Aorta (tissue), 5 donors: ENCODE data around the gene BTBD9. TPM values are rescaled to one million over a fixed set of nuclear protein-coding genes. Genes with fewer than 3 reads are reported as not detected.
"Not testable (repeated sequence)": the region's sequence is repeated elsewhere in the genome, so short reads cannot be mapped to it uniquely, and the experiment has no call there.

Source experiments
- ATAC-seq: fragments of 200-7000 bp; cut with Tn5 transposase; one replicate; pipeline ENCODE4 v1.9.1; 2022; ENCODE audit warnings: moderate library complexity; ENCODE audit not compliant: low FRiP score
- DNase-seq, 2 donors: peaks; one replicate each; pipeline ENCODE4 v3.0.0-alpha.2; 2020
- H3K27ac ChIP-seq, 2 donors: one replicate each; pipeline ENCODE4 v1.5.1; 2013; ENCODE audit warnings: low read length in 2 of 2, mild to moderate bottlenecking in 2 of 2, moderate library complexity in 2 of 2, control low read depth in 1 of 2, inconsistent platforms in 1 of 2, low read depth in 1 of 2
- H3K27me3 ChIP-seq, 2 donors: one replicate each; pipeline ENCODE4 v1.6.1; 2013; ENCODE audit warnings: control low read depth in 1 of 2, low read length in 1 of 2, mild to moderate bottlenecking in 1 of 2, moderate library complexity in 1 of 2; ENCODE audit not compliant: insufficient read depth in 2 of 2, control insufficient read depth in 1 of 2
- H3K36me3 ChIP-seq, 2 donors: one replicate each; pipeline ENCODE4 v1.6.1; 2013; ENCODE audit warnings: control low read depth in 1 of 2, low read length in 1 of 2, mild to moderate bottlenecking in 1 of 2; ENCODE audit not compliant: insufficient read depth in 2 of 2, control insufficient read depth in 1 of 2
- H3K4me1 ChIP-seq, 2 donors: one replicate each; pipeline ENCODE4 v1.6.1; 2013; ENCODE audit warnings: low read length in 2 of 2, control low read depth in 1 of 2, mild to moderate bottlenecking in 1 of 2, moderate library complexity in 1 of 2; ENCODE audit not compliant: insufficient read depth in 2 of 2, control insufficient read depth in 1 of 2
- H3K4me3 ChIP-seq, 2 donors: one replicate each; pipeline ENCODE4 v1.5.1; 2013; ENCODE audit warnings: low read length in 2 of 2, control low read depth in 1 of 2, mild to moderate bottlenecking in 1 of 2
- H3K9me3 ChIP-seq: one replicate; pipeline ENCODE4 v1.6.1; 2013; ENCODE audit warnings: mild to moderate bottlenecking, low read length; ENCODE audit not compliant: control insufficient read depth
- WGBS, 2 donors: extraction: QIAGEN DNeasy Blood & Tissue Kit; methylation state at CpG; one replicate each; pipeline ENCODE4 v1.1.7; 2013; 5-methylcytosine and 5-hydroxymethylcytosine counted together
- intact Hi-C, 2 donors: fragments of 100-400 bp; cut with DNase I; formaldehyde crosslinking; loops; one replicate each; pipeline versions ENCODE4 v1.14.2 to v1.15.0; 2022
- polyA plus RNA-seq, 2 donors: library from polyadenylated mRNA; stranded (reverse); fragments of 200-250 nt; gene quantifications; one replicate each; pipeline ENCODE4 v1.2.3, GENCODE V29; 2013
- total RNA-seq, 2 donors: library from RNA; stranded (reverse); fragmentation: NEBNext Ultra II Directional; extraction: Animal tissue kit (Norgen Biotek cat#: 25700); gene quantifications; one replicate each; pipeline ENCODE4 v1.2.1, GENCODE V29; 2021
- donor health status: healthy with polysubstance abuse.
- donor health status: Bipolar disorder and iron deficiency.
- donor health status: DM: no; HTN: no; CAD: no.
- donor health status: DM: no; HTN: no; CAD: no.
- donor health status: DM: yes; HTN: yes; CAD: no.

The BTBD9 gene
- total and polyA plus RNA-seq, 4 donors: 1.5 to 23.6 (median 12.4) TPM

- DNase-seq: no peak
- ATAC-seq: peak; percentile 46
- peaks cover 0 to 3% of the 10 kb centered on the region in 2 donors for H3K4me1 ChIP-seq
- H3K4me3 ChIP-seq: peak overlapping the region; percentile 24 to 53
- H3K9me3 ChIP-seq: no peaks in the 10 kb centered on the region
- WGBS, 2 donors: 4 to 5% methylated on average over 15 of the region's 15 CpGs
- no peaks in the 10 kb centered on the region for H3K27me3 ChIP-seq
- peak overlapping the region in 1 of 2 donors; percentile 83 for H3K27ac ChIP-seq
- no peaks in the 10 kb centered on the region for H3K36me3 ChIP-seq
- intact Hi-C loops: no loop called here
Measured at GRCh38 chr6:38638941-38639497, 710 bp downstream of the BTBD9 start.

GRCh38 chr6:38637756-38638155, 2.0 kb downstream of the BTBD9 start:
- no peak overlapping the region for H3K27ac ChIP-seq
- H3K36me3 ChIP-seq: no peaks in the 10 kb centered on the region
- DNase-seq: no peak
- H3K9me3 ChIP-seq: no peaks in the 10 kb centered on the region
- WGBS, 2 donors: 90 to 92% methylated on average over 5 of the region's 5 CpGs
- H3K4me3 ChIP-seq: no peak overlapping the region
- H3K27me3 ChIP-seq: no peaks in the 10 kb centered on the region
- ATAC-seq: no peak
- peaks cover 0 to 3% of the 10 kb centered on the region in 2 donors for H3K4me1 ChIP-seq
- intact Hi-C loops: no loop called here

GRCh38 chr6:38636027-38636426, 3.7 kb downstream of the BTBD9 start:
- no peak for ATAC-seq
- no peak overlapping the region for H3K27ac ChIP-seq
- 92 to 97% methylated on average over 1 of the region's 1 CpG for WGBS, 2 donors
- no peaks in the 10 kb centered on the region for H3K27me3 ChIP-seq
- no peaks in the 10 kb centered on the region for H3K36me3 ChIP-seq
- no peaks in the 10 kb centered on the region for H3K9me3 ChIP-seq
- intact Hi-C loops: no loop called here
- DNase-seq: no peak
- H3K4me1 ChIP-seq: peaks cover 0 to 3% of the 10 kb centered on the region in 2 donors
- no peak overlapping the region for H3K4me3 ChIP-seq

DNA sequence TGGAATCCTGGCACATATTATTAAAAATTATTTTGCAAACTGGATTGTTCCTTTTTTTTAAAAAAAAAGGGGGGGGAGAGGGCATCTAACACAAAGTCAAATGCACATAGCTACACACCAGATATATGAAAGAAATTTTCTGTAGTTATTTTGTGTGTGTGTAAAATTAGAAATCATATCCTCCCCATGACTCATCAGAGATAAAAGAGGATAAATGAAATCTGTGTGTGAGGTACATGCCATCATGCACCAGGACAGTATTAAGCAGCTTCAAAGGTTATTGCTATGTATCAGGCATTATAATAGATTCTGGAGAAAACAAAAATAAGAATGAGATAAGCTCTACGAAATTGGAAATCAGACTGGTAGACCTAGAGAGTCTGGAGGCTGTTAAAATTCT, 5.2 kb downstream of the BTBD9 start:
- H3K27ac ChIP-seq: no peak overlapping the region
- WGBS, 2 donors: 53 to 56% methylated on average over 1 of the region's 1 CpG
- H3K9me3 ChIP-seq: no peaks in the 10 kb centered on the region
- intact Hi-C loops: no loop called here
- H3K4me3 ChIP-seq: no peak overlapping the region
- no peaks in the 10 kb centered on the region for H3K27me3 ChIP-seq
- DNase-seq: no peak
- ATAC-seq: no peak
- no peaks in the 10 kb centered on the region for H3K4me1 ChIP-seq
- no peaks in the 10 kb centered on the region for H3K36me3 ChIP-seq

DNA sequence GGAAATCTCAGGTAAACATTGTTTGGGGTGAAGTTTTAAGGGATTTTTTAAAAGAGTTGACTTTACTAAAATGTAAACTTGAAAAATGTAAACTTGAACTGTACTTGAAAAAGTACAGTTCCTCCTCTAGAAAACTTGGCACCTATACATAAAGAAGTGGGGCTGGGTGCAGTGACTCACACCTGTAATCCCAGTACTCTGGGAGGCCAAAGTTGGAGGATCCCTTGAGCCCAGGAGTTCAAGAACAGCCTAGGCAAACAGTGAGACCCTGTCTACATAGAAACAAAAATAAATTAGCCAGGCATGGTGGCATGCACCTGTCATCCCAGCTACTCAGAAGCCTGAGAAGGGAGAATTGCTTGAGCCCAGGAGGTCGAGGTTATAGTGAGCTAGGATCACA, 7.2 kb downstream of the BTBD9 start:
- Histone ChIP-seq H3K36me3 (no peaks in the 10 kb centered on the region), H3K4me3 (no peak overlapping the region), H3K27me3 (no peaks in the 10 kb centered on the region), H3K9me3 (no peaks in the 10 kb centered on the region), H3K4me1 (no peaks in the 10 kb centered on the region), H3K27ac (no peak overlapping the region)
- 81 to 85% methylated on average over 1 of the region's 1 CpG for WGBS, 2 donors
- DNase-seq (no peak), ATAC-seq (no peak)
- intact Hi-C loops: no loop called here

- Histone ChIP-seq H3K36me3 (no peaks in the 10 kb centered on the region), H3K4me3 (no peak overlapping the region), H3K27me3 (no peaks in the 10 kb centered on the region), H3K9me3 (no peaks in the 10 kb centered on the region), H3K4me1 (peaks cover 0 to 3% of the 10 kb centered on the region in 2 donors), H3K27ac (no peak overlapping the region)
- DNase-seq (no peak), ATAC-seq (no peak)
- intact Hi-C loops: no loop called here
- 85 to 93% methylated on average over 3 of the region's 3 CpGs for WGBS, 2 donors
Measured at GRCh38 chr6:38631186-38631783, 8.4 kb downstream of the BTBD9 start.

GRCh38 chr6:38625217-38625616, 14.5 kb downstream of the BTBD9 start:
- intact Hi-C loops: no loop called here
- ATAC-seq (no peak), DNase-seq (no peak)
- H3K27me3 ChIP-seq: no peaks in the 10 kb centered on the region
- H3K36me3 ChIP-seq: no peaks in the 10 kb centered on the region
- 93 to 98% methylated on average over 1 of the region's 1 CpG for WGBS, 2 donors
- H3K4me1 ChIP-seq: peaks cover 0 to 4% of the 10 kb centered on the region in 2 donors
- no peaks in the 10 kb centered on the region for H3K9me3 ChIP-seq
- H3K27ac ChIP-seq: no peak overlapping the region
- H3K4me3 ChIP-seq: no peak overlapping the region

- H3K4me3 ChIP-seq, ATAC-seq, intact Hi-C loops, H3K9me3 ChIP-seq, H3K36me3 ChIP-seq, H3K4me1 ChIP-seq, DNase-seq, H3K27me3 ChIP-seq: not testable (repeated sequence)
- 0 to 9% methylated on average over 1 of the region's 1 CpG for WGBS, 2 donors
- peak overlapping the region in 1 of 2 donors; percentile 12 for H3K27ac ChIP-seq
Measured at GRCh38 chr6:38619342-38619741, 20.4 kb downstream of the BTBD9 start.

DNA sequence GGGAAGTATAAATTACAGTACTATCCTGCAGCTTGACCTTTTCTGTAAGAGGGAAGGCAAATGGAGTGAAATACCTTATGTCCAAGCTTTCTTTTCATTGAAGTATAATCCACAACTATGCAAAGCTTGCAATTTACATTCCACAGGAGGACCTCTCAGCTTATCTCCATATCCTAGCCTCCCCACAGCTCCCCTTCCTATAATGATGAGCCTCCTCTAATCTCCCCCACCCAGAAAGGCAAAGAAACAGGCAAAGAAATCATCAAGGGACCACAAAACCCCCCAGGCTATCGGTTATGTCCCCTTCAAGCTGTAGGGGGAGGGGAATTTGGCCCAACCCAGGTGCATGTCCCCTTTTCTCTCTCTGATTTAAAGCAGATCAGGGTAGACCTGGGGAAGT, 21.4 kb downstream of the BTBD9 start:
- DNase-seq, H3K4me3 ChIP-seq: not testable (repeated sequence)

More for the DNA sequence above, 21.4 kb downstream of the BTBD9 start:
- ATAC-seq, H3K4me1 ChIP-seq, H3K9me3 ChIP-seq, intact Hi-C loops, H3K36me3 ChIP-seq, H3K27me3 ChIP-seq, H3K27ac ChIP-seq: not testable (repeated sequence)
- 90 to 97% methylated on average over 1 of the region's 1 CpG for WGBS, 2 donors
